Esophagus muscularis mucosa (tissue), 3 donors: Measurements from ENCODE around the gene TSR2.

ENCODE experiments used
- POLR2A ChIP-seq: fragments of 450-650 bp; IDR thresholded peaks from one replicate; pipeline ENCODE4 v1.6.1; 2017; ENCODE audit warnings: antibody characterized with exemption, moderate library complexity, mild to moderate bottlenecking, low read depth
- POLR2AphosphoS5 ChIP-seq, 2 donors: sonication (generic); formaldehyde crosslinking; IDR thresholded peaks; one replicate each; pipeline ENCODE4 v1.6.1; 2017; ENCODE audit warnings: antibody characterized with exemption in 2 of 2
- TF ChIP-seq, protein P1 (sequence below), 3 experiments: fragments of 200-600 bp in 2 of 3; fragments of 450-650 bp in 1 of 3; sonication (generic) in 2 of 3; IDR thresholded peaks; one replicate each; pipeline ENCODE4 v1.5.1; 2017 to 2019; ENCODE audit warnings: antibody characterized with exemption in 3 of 3, mild to moderate bottlenecking in 2 of 3, moderate library complexity in 1 of 3

DNA sequence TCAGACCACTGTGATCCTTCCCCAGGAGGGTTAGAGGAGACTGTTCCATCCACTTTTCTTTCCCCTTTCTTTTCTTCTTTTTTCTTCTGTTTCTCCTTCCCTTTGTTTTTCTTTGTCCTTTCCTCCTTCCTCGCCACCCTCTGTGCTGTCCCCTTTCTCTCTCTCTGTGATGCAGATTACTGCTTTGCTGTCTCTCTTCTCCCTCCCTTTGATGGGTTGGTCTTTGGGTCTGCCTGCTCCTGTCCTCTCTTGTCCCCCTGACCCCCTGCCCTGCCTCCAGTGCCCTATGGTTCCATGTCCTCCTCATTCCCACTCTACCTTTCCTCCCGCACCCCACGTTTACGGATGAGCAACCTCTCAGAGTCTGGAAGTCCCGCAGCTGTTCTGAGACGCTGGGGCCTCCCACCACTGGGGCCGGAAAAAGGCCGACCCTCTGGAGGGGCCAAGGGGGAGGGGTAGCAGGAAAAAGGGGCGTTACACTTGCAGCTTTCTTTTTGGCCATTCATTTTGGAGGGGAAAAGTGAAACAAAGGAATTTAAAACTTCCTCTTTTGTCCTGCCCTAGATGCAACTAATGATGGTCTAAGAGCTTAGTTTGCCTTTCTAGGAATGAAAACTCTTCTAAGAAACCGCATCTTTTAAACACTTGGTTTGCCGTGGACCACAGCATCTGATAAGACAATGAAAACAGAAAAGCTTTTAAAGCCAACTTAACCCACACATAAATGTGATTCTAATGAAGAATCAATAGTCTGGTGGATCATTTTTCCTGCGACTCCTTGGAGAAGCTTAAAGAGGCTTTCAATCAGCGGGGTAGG lies 24.5 kb upstream of the TSR2 start:
- TF ChIP-seq, protein P1, sequence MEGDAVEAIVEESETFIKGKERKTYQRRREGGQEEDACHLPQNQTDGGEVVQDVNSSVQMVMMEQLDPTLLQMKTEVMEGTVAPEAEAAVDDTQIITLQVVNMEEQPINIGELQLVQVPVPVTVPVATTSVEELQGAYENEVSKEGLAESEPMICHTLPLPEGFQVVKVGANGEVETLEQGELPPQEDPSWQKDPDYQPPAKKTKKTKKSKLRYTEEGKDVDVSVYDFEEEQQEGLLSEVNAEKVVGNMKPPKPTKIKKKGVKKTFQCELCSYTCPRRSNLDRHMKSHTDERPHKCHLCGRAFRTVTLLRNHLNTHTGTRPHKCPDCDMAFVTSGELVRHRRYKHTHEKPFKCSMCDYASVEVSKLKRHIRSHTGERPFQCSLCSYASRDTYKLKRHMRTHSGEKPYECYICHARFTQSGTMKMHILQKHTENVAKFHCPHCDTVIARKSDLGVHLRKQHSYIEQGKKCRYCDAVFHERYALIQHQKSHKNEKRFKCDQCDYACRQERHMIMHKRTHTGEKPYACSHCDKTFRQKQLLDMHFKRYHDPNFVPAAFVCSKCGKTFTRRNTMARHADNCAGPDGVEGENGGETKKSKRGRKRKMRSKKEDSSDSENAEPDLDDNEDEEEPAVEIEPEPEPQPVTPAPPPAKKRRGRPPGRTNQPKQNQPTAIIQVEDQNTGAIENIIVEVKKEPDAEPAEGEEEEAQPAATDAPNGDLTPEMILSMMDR (IDR thresholded peaks at IDR 0.05), result no peak
- TF ChIP-seq POLR2AphosphoS5 (IDR thresholded peaks at IDR 0.05), result no peak
- no peak for TF ChIP-seq POLR2A
